IMR-90 (cell line): Measurements from ENCODE around the gene VPS39. TPM values are rescaled to one million over a fixed set of nuclear protein-coding genes. Genes with fewer than 3 reads are reported as not detected.

Experiments used
- ATAC-seq: fragments of 200-7000 bp; cut with Tn5 transposase; 2 replicates; pipeline ENCODE4 v1.9.1; 2020; ENCODE audit warnings: low read depth, mild to moderate bottlenecking, moderate library complexity
- BruUV-seq: library from RNA; stranded (reverse); fragments of 400-500 nt; replicated peaks from 2 replicates; lab custom pipeline; 2021; lab: Mats Ljungman, UMichigan
- CTCF ChIA-PET: fragments of 300-600 bp; formaldehyde crosslinking; extraction: SDS; loops from one replicate; lab custom pipeline; 2021; ENCODE audit warnings: antibody characterized with exemption; lab: Yijun Ruan, JAX
- POLR2A ChIA-PET: fragments of 300-600 bp; sonication (Branson Sonifier 250); formaldehyde crosslinking; loops from one replicate; lab custom pipeline; 2022; ENCODE audit warnings: antibody characterized with exemption; ENCODE audit not compliant: unreplicated experiment; lab: Charles Lee
- DNase-seq: peaks from one replicate; pipeline ENCODE4 v3.0.0; 2013
- H2AFZ ChIP-seq: replicated peaks from 2 replicates; pipeline ENCODE3; 2013; ENCODE audit warnings: low read length, mild to moderate bottlenecking; ENCODE audit not compliant: poor library complexity
- H2AK5ac ChIP-seq: 2 replicates; pipeline ENCODE4 v1.6.1; 2013; ENCODE audit warnings: low read depth, low read length, inconsistent platforms
- H2AK9ac ChIP-seq: replicated peaks from 2 replicates; pipeline ENCODE3; 2013; ENCODE audit warnings: mild to moderate bottlenecking, low read depth, low read length, moderate library complexity; ENCODE audit not compliant: poor library complexity
- H2BK120ac ChIP-seq: 2 replicates; pipeline ENCODE4 v1.6.1; 2013; ENCODE audit warnings: low read depth, low read length, inconsistent platforms
- H2BK15ac ChIP-seq: 3 replicates; pipeline ENCODE4 v1.6.1; 2013; ENCODE audit warnings: low read depth, low read length, inconsistent platforms
- H2BK20ac ChIP-seq: 2 replicates; pipeline ENCODE4 v1.6.1; 2013; ENCODE audit warnings: low read depth, mild to moderate bottlenecking, inconsistent platforms, low read length, moderate library complexity
- H2BK5ac ChIP-seq: 2 replicates; pipeline ENCODE4 v1.6.1; 2013; ENCODE audit warnings: mild to moderate bottlenecking, low read depth, low read length, inconsistent platforms; ENCODE audit not compliant: poor library complexity, severe bottlenecking
- H3K14ac ChIP-seq: replicated peaks from 2 replicates; pipeline ENCODE4 v1.6.1; 2013; ENCODE audit warnings: low read depth, low read length, inconsistent platforms
- H3K18ac ChIP-seq: 2 replicates; pipeline ENCODE4 v1.6.1; 2013; ENCODE audit warnings: low read depth, low read length, control low read depth
- H3K23ac ChIP-seq: 2 replicates; pipeline ENCODE4 v1.6.1; 2013; ENCODE audit warnings: low read depth, low read length, inconsistent platforms
- H3K27ac ChIP-seq: 2 replicates; pipeline ENCODE4 v1.5.1; 2013; ENCODE audit warnings: mild to moderate bottlenecking, control low read depth, low read length; ENCODE audit not compliant: insufficient read depth
- H3K27me3 ChIP-seq: 2 replicates; pipeline ENCODE4 v1.6.1; 2013; ENCODE audit warnings: low read length; ENCODE audit not compliant: control insufficient read depth, insufficient read depth
- H3K36me3 ChIP-seq: 2 replicates; pipeline ENCODE4 v1.6.1; 2013; ENCODE audit warnings: low read length, mixed read lengths; ENCODE audit not compliant: control insufficient read depth, insufficient read depth
- H3K4ac ChIP-seq: 2 replicates; pipeline ENCODE4 v1.6.1; 2013; ENCODE audit warnings: low read depth, low read length, inconsistent platforms
- H3K4me1 ChIP-seq: 2 replicates; pipeline ENCODE4 v1.6.1; 2013; ENCODE audit warnings: low read length, mixed read lengths; ENCODE audit not compliant: control insufficient read depth, insufficient read depth
- H3K4me2 ChIP-seq: 2 replicates; pipeline ENCODE4 v1.6.1; 2013; ENCODE audit warnings: low read depth, mild to moderate bottlenecking, control low read depth, low read length, moderate library complexity
- H3K4me3 ChIP-seq: 2 replicates; pipeline ENCODE4 v1.5.1; 2013; ENCODE audit warnings: low read depth, mild to moderate bottlenecking, control low read depth, low read length, moderate library complexity; ENCODE audit not compliant: insufficient read depth
- H3K56ac ChIP-seq: 2 replicates; pipeline ENCODE4 v1.6.1; 2013; ENCODE audit warnings: low read length, inconsistent platforms; ENCODE audit not compliant: insufficient read depth; ENCODE audit errors: extremely low read depth
- H3K79me1 ChIP-seq, 2 experiments: 2 replicates each; pipeline ENCODE4 v1.6.1; 2013; ENCODE audit warnings: low read length in 2 of 2, inconsistent platforms in 1 of 2, low read depth in 1 of 2
- H3K9ac ChIP-seq: 2 replicates; pipeline ENCODE4 v1.6.1; 2013; ENCODE audit warnings: low read depth, low read length, control low read depth
- H3K9me1 ChIP-seq: 2 replicates; pipeline ENCODE4 v1.6.1; 2013; ENCODE audit warnings: low read length, inconsistent platforms; ENCODE audit not compliant: insufficient read depth
- H3K9me3 ChIP-seq: 2 replicates; pipeline ENCODE4 v1.6.1; 2013; ENCODE audit warnings: low read length; ENCODE audit not compliant: control insufficient read depth, insufficient read depth
- H4K20me1 ChIP-seq: 2 replicates; pipeline ENCODE4 v1.6.1; 2013; ENCODE audit warnings: low read length, inconsistent platforms; ENCODE audit not compliant: insufficient read depth
- H4K5ac ChIP-seq: 2 replicates; pipeline ENCODE4 v1.6.1; 2013; ENCODE audit warnings: mild to moderate bottlenecking, low read depth, low read length, control low read depth
- H4K8ac ChIP-seq, 2 experiments: 2 replicates each; pipeline ENCODE4 v1.6.1; 2013; ENCODE audit warnings: low read depth in 2 of 2, low read length in 2 of 2, control low read depth in 1 of 2, inconsistent platforms in 1 of 2
- H4K91ac ChIP-seq: 2 replicates; pipeline ENCODE4 v1.6.1; 2013; ENCODE audit warnings: low read depth, low read length, inconsistent platforms; ENCODE audit not compliant: insufficient read depth
- BHLHE40 ChIP-seq: fragments of 150-350 bp; IDR thresholded peaks from 2 replicates; pipeline ENCODE4 v1.6.1; 2016; ENCODE audit warnings: mild to moderate bottlenecking, low read depth, low read length
- CHD1 ChIP-seq: IDR thresholded peaks from 2 replicates; pipeline ENCODE4 v1.6.1; 2012; ENCODE audit warnings: low read depth, low read length, improper control_type of control experiment
- MAFK ChIP-seq: IDR thresholded peaks from 2 replicates; pipeline ENCODE4 v1.6.1; 2012; ENCODE audit warnings: low read depth, low read length, improper control_type of control experiment
- MAZ ChIP-seq: IDR thresholded peaks from 2 replicates; pipeline ENCODE4 v1.6.1; 2012; ENCODE audit warnings: low read depth, mild to moderate bottlenecking, low read length, improper control_type of control experiment, moderate library complexity, borderline replicate concordance
- MXI1 ChIP-seq: IDR thresholded peaks from 2 replicates; pipeline ENCODE4 v1.6.1; 2012; ENCODE audit warnings: low read depth, mild to moderate bottlenecking, low read length, moderate library complexity, borderline replicate concordance
- POLR2A ChIP-seq: IDR thresholded peaks from 2 replicates; pipeline ENCODE4 v1.6.1; 2012; ENCODE audit warnings: mild to moderate bottlenecking, low read depth, low read length
- RFX5 ChIP-seq: IDR thresholded peaks from 2 replicates; pipeline ENCODE4 v1.8.0; 2012; ENCODE audit warnings: low read depth, mild to moderate bottlenecking, low read length, moderate library complexity
- SMC3 ChIP-seq: fragments of 150-350 bp; IDR thresholded peaks from 2 replicates; pipeline ENCODE4 v1.6.1; 2016; ENCODE audit warnings: low read depth, mild to moderate bottlenecking, antibody characterized with exemption, low read length, moderate library complexity
- WGBS, 2 experiments: methylation state at CpG; one replicate each; pipeline versions ENCODE4 v1.1.5 to v1.1.7; 2013; ENCODE audit warnings: missing lambda C conversion rate in 2 of 2; ENCODE audit not compliant: insufficient read length in 1 of 2; ENCODE audit errors: extremely low coverage in 2 of 2; 5-methylcytosine and 5-hydroxymethylcytosine counted together
- dilution Hi-C: fragments of 300-500 bp; cut with HindIII; formaldehyde crosslinking; loops from one replicate; pipeline ENCODE4 v1.14.3; 2018; ENCODE audit warnings: low sequenced_read_pairs; ENCODE audit not compliant: unreplicated experiment
- in situ Hi-C: fragments of 300-500 bp; cut with MboI; formaldehyde crosslinking; loops from 3 replicates; pipeline ENCODE4 v1.14.3; 2019; ENCODE audit warnings: low sequenced_read_pairs, inconsistent platforms, mixed read lengths
- intact Hi-C: fragments of 100-400 bp; cut with micrococcal nuclease; formaldehyde crosslinking; loops from 2 replicates; pipeline ENCODE4 v1.10.0; 2022
- polyA plus RNA-seq, 3 experiments: library from polyadenylated mRNA; depleted of rRNA; stranded (reverse); fragments of >200 nt; gene quantifications; 2 replicates each; pipeline ENCODE4 v1.2.3, GENCODE V29; 2012; ENCODE audit warnings: low replicate concordance in 1 of 3
- total RNA-seq: library from RNA; depleted of rRNA; stranded (reverse); fragments of >200 nt; gene quantifications from 2 replicates; pipeline ENCODE4 v1.2.3, GENCODE V29; 2012
- TF ChIP-seq, protein P1 (sequence below): conservative IDR thresholded peaks from 2 replicates; pipeline ENCODE4 v1.5.1; 2012; ENCODE audit warnings: mild to moderate bottlenecking, low read depth, low read length, improper control_type of control experiment
- TF ChIP-seq, protein P2 (sequence below): fragments of 150-350 bp; IDR thresholded peaks from 2 replicates; pipeline ENCODE4 v1.6.1; 2017; ENCODE audit warnings: mild to moderate bottlenecking, antibody characterized with exemption, low read length, low read depth

Gene VPS39
- total and polyA plus RNA-seq, 2 of the 4 experiments (the other 2 are of a cell fraction), result 49.7 to 52.2 TPM

DNA sequence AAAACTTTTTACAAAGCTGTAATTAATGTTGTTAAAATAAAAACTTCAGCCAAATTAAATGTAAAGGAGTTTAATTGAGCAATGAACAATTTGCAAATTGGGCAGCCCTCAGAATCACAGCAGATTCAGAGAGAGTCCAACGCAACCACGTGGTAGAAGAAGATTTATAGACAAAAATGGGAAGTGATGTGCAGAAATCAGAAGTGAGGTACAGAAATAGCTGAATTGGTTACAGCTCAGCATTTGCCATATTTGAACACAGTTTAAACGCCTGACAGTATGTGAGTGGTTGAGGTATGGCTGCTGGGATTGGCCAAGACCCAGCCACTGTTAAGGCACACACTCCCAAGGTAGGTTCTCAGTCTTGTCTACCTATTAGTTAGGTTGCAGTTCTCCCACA is 99.3 kb downstream of the VPS39 start:
- Histone ChIP-seq H3K23ac (no peak overlapping the region), H3K27ac (no peak overlapping the region), H2BK15ac (no peak overlapping the region), H3K4ac (no peak overlapping the region), H2AK5ac (no peak overlapping the region), H3K4me2 (no peak overlapping the region), H3K9ac (no peak overlapping the region), H2BK120ac (no peak overlapping the region), H3K4me3 (no peak overlapping the region), H2BK20ac (no peak overlapping the region), H4K5ac (no peak overlapping the region), H3K18ac (no peak overlapping the region), H4K20me1 (no peaks in the 10 kb centered on the region), H3K4me1 (no peaks in the 10 kb centered on the region), H3K56ac (no peak overlapping the region), H3K9me3 (peaks cover 3% of the 10 kb centered on the region; the same call in 1 of the 2 replicates), H3K27me3 (peaks cover 43% of the 10 kb centered on the region), H2AFZ (no peak overlapping the region), H3K9me1 (no peaks in the 10 kb centered on the region), H2BK5ac (no peak overlapping the region), H3K79me1 (no peaks in the 10 kb centered on the region), H3K36me3 (no peaks in the 10 kb centered on the region), H4K8ac (no peak overlapping the region), H3K14ac (no peak overlapping the region), H4K91ac (no peak overlapping the region), H2AK9ac (no peak overlapping the region)
- DNase-seq, result no peak
- BruUV-seq, result no TSS peak
- no peak for ATAC-seq
- TF ChIP-seq MXI1, result no peak
- no peak for TF ChIP-seq MAZ
- no peak for TF ChIP-seq MAFK
- no peak for TF ChIP-seq BHLHE40
- no peak for TF ChIP-seq RFX5
- no peak for TF ChIP-seq POLR2A
- TF ChIP-seq CHD1, result no peak
- TF ChIP-seq, protein P1, sequence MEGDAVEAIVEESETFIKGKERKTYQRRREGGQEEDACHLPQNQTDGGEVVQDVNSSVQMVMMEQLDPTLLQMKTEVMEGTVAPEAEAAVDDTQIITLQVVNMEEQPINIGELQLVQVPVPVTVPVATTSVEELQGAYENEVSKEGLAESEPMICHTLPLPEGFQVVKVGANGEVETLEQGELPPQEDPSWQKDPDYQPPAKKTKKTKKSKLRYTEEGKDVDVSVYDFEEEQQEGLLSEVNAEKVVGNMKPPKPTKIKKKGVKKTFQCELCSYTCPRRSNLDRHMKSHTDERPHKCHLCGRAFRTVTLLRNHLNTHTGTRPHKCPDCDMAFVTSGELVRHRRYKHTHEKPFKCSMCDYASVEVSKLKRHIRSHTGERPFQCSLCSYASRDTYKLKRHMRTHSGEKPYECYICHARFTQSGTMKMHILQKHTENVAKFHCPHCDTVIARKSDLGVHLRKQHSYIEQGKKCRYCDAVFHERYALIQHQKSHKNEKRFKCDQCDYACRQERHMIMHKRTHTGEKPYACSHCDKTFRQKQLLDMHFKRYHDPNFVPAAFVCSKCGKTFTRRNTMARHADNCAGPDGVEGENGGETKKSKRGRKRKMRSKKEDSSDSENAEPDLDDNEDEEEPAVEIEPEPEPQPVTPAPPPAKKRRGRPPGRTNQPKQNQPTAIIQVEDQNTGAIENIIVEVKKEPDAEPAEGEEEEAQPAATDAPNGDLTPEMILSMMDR, result no peak
- no peak for TF ChIP-seq SMC3
- TF ChIP-seq, protein P2, sequence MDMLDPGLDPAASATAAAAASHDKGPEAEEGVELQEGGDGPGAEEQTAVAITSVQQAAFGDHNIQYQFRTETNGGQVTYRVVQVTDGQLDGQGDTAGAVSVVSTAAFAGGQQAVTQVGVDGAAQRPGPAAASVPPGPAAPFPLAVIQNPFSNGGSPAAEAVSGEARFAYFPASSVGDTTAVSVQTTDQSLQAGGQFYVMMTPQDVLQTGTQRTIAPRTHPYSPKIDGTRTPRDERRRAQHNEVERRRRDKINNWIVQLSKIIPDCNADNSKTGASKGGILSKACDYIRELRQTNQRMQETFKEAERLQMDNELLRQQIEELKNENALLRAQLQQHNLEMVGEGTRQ, result no peak
- in situ Hi-C loops (no loop called here), intact Hi-C loops (no loop called here), dilution Hi-C loops (no loop called here)
- ChIA-PET CTCF (no interaction called here), POLR2A (no interaction called here)
- WGBS, 2 experiments, result 82% methylated on average over 2 of the region's 3 CpGs; no CpG with 5 or more reads in 1 of the 2 experiments
